Progenitor cell of endocrine pancreas (in vitro differentiated cells): ENCODE results near the gene OVOL1. TPM values are rescaled to one million over a fixed set of nuclear protein-coding genes. Genes with fewer than 3 reads are reported as not detected.
"Not testable (repeated sequence)": the region's sequence is repeated elsewhere in the genome, so short reads cannot be mapped to it uniquely, and the experiment has no call there.

Source experiments
- DNase-seq: peaks from one replicate; pipeline ENCODE4 v3.0.0; 2021; ENCODE audit warnings: low spot score; ENCODE audit not compliant: unreplicated experiment
- H3K27ac Mint-ChIP-seq: 2 replicates; pipeline ENCODE4 v1.8.0; 2021; ENCODE audit warnings: mild to moderate bottlenecking, moderate library complexity, mixed read lengths
- H3K27me3 Mint-ChIP-seq: 2 replicates; pipeline ENCODE4 v1.8.0; 2021; ENCODE audit warnings: mixed read lengths
- H3K36me3 Mint-ChIP-seq: 2 replicates; pipeline ENCODE4 v1.8.0; 2022; ENCODE audit warnings: mixed read lengths; ENCODE audit not compliant: insufficient read depth
- H3K4me1 Mint-ChIP-seq: 2 replicates; pipeline ENCODE4 v1.8.0; 2021; ENCODE audit warnings: low read depth, mixed read lengths
- H3K4me3 Mint-ChIP-seq: 2 replicates; pipeline ENCODE4 v1.8.0; 2021; ENCODE audit warnings: low read depth, mild to moderate bottlenecking, moderate library complexity, mixed read lengths
- H3K9me3 Mint-ChIP-seq: 2 replicates; pipeline ENCODE4 v1.8.0; 2021; ENCODE audit warnings: low read depth, mixed read lengths
- CTCF ChIP-seq: fragments of 200-600 bp; sonication (generic); IDR thresholded peaks from one replicate; pipeline ENCODE4 v1.5.0; 2021; ENCODE audit warnings: antibody characterized with exemption, mild to moderate bottlenecking; ENCODE audit not compliant: unreplicated experiment
- total RNA-seq: library from RNA; stranded (reverse); gene quantifications from 2 replicates; pipeline ENCODE4 v1.2.1, GENCODE V29; 2021

The OVOL1 gene
- total RNA-seq, 1 donor from 2014 or later = 12.7 TPM

GRCh38 chr11:65821107-65821506 is 34.2 kb downstream of the OVOL1 start:
- no peak for DNase-seq
- Mint-ChIP-seq H3K27ac (no peak overlapping the region), H3K27me3 (no peaks in the 10 kb centered on the region), H3K4me3 (no peak overlapping the region), H3K9me3 (no peaks in the 10 kb centered on the region), H3K4me1 (peaks cover 4% of the 10 kb centered on the region), H3K36me3 (peaks cover 4% of the 10 kb centered on the region)
- no peak for TF ChIP-seq CTCF

- Mint-ChIP-seq H3K9me3 (no peaks in the 10 kb centered on the region), H3K4me3 (no peak overlapping the region), H3K4me1 (no peaks in the 10 kb centered on the region), H3K27me3 (no peaks in the 10 kb centered on the region), H3K27ac (no peak overlapping the region), H3K36me3 (no peaks in the 10 kb centered on the region)
- DNase-seq = no peak
- TF ChIP-seq CTCF = no peak
Measured at GRCh38 chr11:65822776-65823528, 36.1 kb downstream of the OVOL1 start.

GRCh38 chr11:65826984-65827735 is 40.3 kb downstream of the OVOL1 start:
- H3K27ac Mint-ChIP-seq = peak overlapping the region; percentile 14
- no peak for TF ChIP-seq CTCF
- peaks cover 1% of the 10 kb centered on the region for H3K4me1 Mint-ChIP-seq
- no peak overlapping the region for H3K4me3 Mint-ChIP-seq
- H3K9me3 Mint-ChIP-seq = no peaks in the 10 kb centered on the region
- H3K27me3 Mint-ChIP-seq = peaks cover 9% of the 10 kb centered on the region
- DNase-seq = no peak
- no peaks in the 10 kb centered on the region for H3K36me3 Mint-ChIP-seq

GRCh38 chr11:65829459-65829858 is 42.6 kb downstream of the OVOL1 start:
- no peaks in the 10 kb centered on the region for H3K36me3 Mint-ChIP-seq
- H3K9me3 Mint-ChIP-seq = no peaks in the 10 kb centered on the region
- no peak for TF ChIP-seq CTCF
- peaks cover 16% of the 10 kb centered on the region for H3K27me3 Mint-ChIP-seq
- DNase-seq = no peak
- no peak overlapping the region for H3K4me3 Mint-ChIP-seq
- H3K27ac Mint-ChIP-seq = no peak overlapping the region
- H3K4me1 Mint-ChIP-seq = peaks cover 5% of the 10 kb centered on the region

- not testable (repeated sequence) for H3K4me1 Mint-ChIP-seq, H3K36me3 Mint-ChIP-seq, H3K9me3 Mint-ChIP-seq, DNase-seq
- Mint-ChIP-seq H3K27me3 (peaks cover 16% of the 10 kb centered on the region), H3K27ac (peak overlapping the region; percentile 39), H3K4me3 (peak overlapping the region; percentile 37)
Measured at GRCh38 chr11:65832231-65832630, 45.4 kb downstream of the OVOL1 start.
